Measurements from ENCODE around the gene OTULIN. TPM values are rescaled to one million over a fixed set of nuclear protein-coding genes. Genes with fewer than 3 reads are reported as not detected.

The OTULIN gene
- total and polyA plus RNA-seq, 2 of the 8 experiments (the other 6 are each of a cell fraction or from before 2014, with no cell fraction given) = 5.2 to 34.8 TPM

- no peak overlapping the region for H3K56ac ChIP-seq (replicated peaks; ENCODE audit: insufficient read length, low read depth, low read length)
- FAIRE-seq = no peak
- TF ChIP-seq FOSL1 (IDR thresholded peaks at IDR 0.05; ENCODE audit: insufficient read depth, low read depth, low read length) = no peak
- TF ChIP-seq CTCF (IDR thresholded peaks at IDR 0.05; ENCODE audit: control extremely low read depth in 1 of 3, insufficient read depth in 1 of 3, low read depth in 1 of 3, low read length in 3 of 3) = no peak
- no peak for TF ChIP-seq RBBP5 (IDR thresholded peaks at IDR 0.05; ENCODE audit: borderline replicate concordance, low read depth, low read length)
These were observed 78.0 kb downstream of the OTULIN start for GRCh38 chr5:14742498-14742897.

More at GRCh38 chr5:14742498-14742897, 78.0 kb downstream of the OTULIN start:
- no peak overlapping the region for H4K91ac ChIP-seq (replicated peaks; ENCODE audit: insufficient read length, low read length)
- ChIA-PET POLR2A (ENCODE audit: partially characterized antibody) (no interaction called here), CTCF (ENCODE audit: partially characterized antibody) (interaction anchor here (0.7 to 2.0 kb wide), 4 partner anchors 11 to 108 kb away, joined by 3 to 6 read pairs (median 3); no protein-coding TSS in a partner anchor)
- no peaks in the 10 kb centered on the region for H3K79me2 ChIP-seq (ENCODE audit: control insufficient read depth in 1 of 2, insufficient read depth in 2 of 2, low read length in 2 of 2)
- H3K9me3 ChIP-seq (ENCODE audit: insufficient read depth in 2 of 2, low read depth in 1 of 2, low read length in 1 of 2) = no peaks in the 10 kb centered on the region
- H4K8ac ChIP-seq (ENCODE audit: extremely low read depth, insufficient read depth, low read length) = no peak overlapping the region; the same call in 1 of the 2 replicates
- H2BK15ac ChIP-seq (ENCODE audit: low read length) = no peak overlapping the region
- H4K20me1 ChIP-seq (replicated peaks in 1 of 2; ENCODE audit: control insufficient read depth in 1 of 2, insufficient read depth in 2 of 2, low read length in 2 of 2) = no peaks in the 10 kb centered on the region
- H2BK20ac ChIP-seq (ENCODE audit: low read length) = no peak overlapping the region
- H3K4ac ChIP-seq (replicated peaks; ENCODE audit: insufficient read length, low read depth, low read length) = no peak overlapping the region
- H3K79me1 ChIP-seq (ENCODE audit: low read depth, low read length) = no peaks in the 10 kb centered on the region
- 0 out of 2 replicates have a peak overlapping the region, but pooled peaks have one; percentile 48 for H3K18ac ChIP-seq (ENCODE audit: extremely low read depth, low read length)
- H3K14ac ChIP-seq (ENCODE audit: insufficient read length) = no peak overlapping the region
- no peaks in the 10 kb centered on the region; a peak in 1 of 7 replicates for H3K27me3 ChIP-seq (replicated peaks in 1 of 4; ENCODE audit: control insufficient read depth in 3 of 4, extremely low read depth in 1 of 4, insufficient read depth in 3 of 4, low read length in 3 of 4)
- H3K27ac ChIP-seq (ENCODE audit: low read depth, low read length) = no peak overlapping the region
- H3K23ac ChIP-seq (ENCODE audit: insufficient read length) = no peak overlapping the region
- DNase-seq (ENCODE audit: low read depth in 1 of 2, low spot score in 2 of 2) = no peak
- H3K9ac ChIP-seq (replicated peaks in 1 of 4; ENCODE audit: extremely low read depth in 1 of 4, low read depth in 3 of 4, low read length in 3 of 4) = no peak overlapping the region
- 90% methylated on average over 9 of the region's 9 CpGs; no CpG with 5 or more reads in 1 of the 2 experiments for WGBS, 2 experiments (ENCODE audit: extremely low coverage in 1 of 2, insufficient coverage in 1 of 2, insufficient read length in 1 of 2, insufficient replicate concordance in 2 of 2, low coverage in 1 of 2, low lambda C conversion rate in 2 of 2, missing lambda C conversion rate in 1 of 2)
- H3K23me2 ChIP-seq (ENCODE audit: low read depth, low read length) = no peaks in the 10 kb centered on the region
- no peak overlapping the region for H4K5ac ChIP-seq (ENCODE audit: insufficient read length, low read depth, low read length)
- no peak overlapping the region for H2AFZ ChIP-seq (ENCODE audit: low read length)
- H3K4me1 ChIP-seq (replicated peaks in 1 of 4; ENCODE audit: control insufficient read depth in 3 of 4, insufficient read depth in 4 of 4, low read length in 3 of 4) = peaks cover 0 to 19% (median 9%) of the 10 kb centered on the region in 4 experiments; a peak in 6 of 7 replicates
- H2AK5ac ChIP-seq (ENCODE audit: low read depth, low read length) = no peak overlapping the region
- no peak overlapping the region for H2BK120ac ChIP-seq (replicated peaks; ENCODE audit: low read depth, low read length)
- no peak overlapping the region for H3K4me3 ChIP-seq (ENCODE audit: extremely low read depth in 1 of 4, insufficient read depth in 2 of 4, low read depth in 3 of 4, low read length in 4 of 4)
- no peaks in the 10 kb centered on the region for H3K36me3 ChIP-seq (ENCODE audit: control insufficient read depth in 2 of 4, insufficient read depth in 4 of 4, low read length in 3 of 4)
- no peak overlapping the region for H2BK12ac ChIP-seq (ENCODE audit: low read depth, low read length)
- H3K4me2 ChIP-seq (ENCODE audit: insufficient read depth in 1 of 2, low read depth in 2 of 2, low read length in 2 of 2) = no peak overlapping the region
- no peak overlapping the region for H2BK5ac ChIP-seq (ENCODE audit: low read depth, low read length)
